Measurements from ENCODE around the gene FKBP10. TPM values are rescaled to one million over a fixed set of nuclear protein-coding genes. Genes with fewer than 3 reads are reported as not detected.

Gene FKBP10
- total and polyA plus RNA-seq, 4 donors = 0.71 to 17.6 (median 5.6) TPM

DNA sequence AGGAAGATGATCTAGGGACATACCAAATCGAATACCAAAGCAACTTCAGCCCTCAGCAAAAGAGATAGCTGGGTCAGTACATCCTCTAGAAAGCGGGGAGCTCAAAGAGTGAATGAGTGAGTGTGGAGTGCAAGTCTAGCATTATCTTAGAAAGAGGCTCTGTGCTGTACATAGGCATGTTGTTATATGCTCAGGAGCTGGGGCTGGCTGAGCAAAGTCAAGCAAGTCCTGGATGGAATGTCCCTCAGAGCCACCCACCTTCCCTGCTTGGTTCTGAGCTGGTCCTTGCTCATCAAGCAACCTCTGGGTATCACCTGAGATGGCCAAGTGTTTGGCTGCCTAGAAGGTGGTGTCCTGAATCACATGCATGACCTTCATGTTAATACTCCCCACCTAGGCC lies 57.3 kb downstream of the FKBP10 start:
- WGBS = 78% methylated on average over 2 of the region's 2 CpGs

DNA sequence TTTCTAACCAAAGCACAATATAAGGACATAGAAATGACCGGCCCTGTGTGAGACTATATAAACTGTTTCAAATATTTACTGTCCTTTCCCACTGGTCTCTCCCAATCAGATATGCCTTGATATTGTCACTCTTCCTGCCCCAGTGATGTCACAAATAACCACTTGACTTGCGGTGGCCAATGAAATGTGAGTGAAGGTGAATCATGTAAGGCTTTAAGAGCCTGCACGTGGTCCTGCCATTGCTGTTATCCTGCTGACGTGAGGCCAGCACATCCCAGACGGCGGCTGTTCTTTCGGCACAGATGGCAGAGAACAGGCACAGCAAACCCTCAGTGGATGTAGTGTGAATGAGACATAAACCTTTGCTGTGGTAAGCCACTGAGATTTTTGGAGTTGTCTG lies 57.8 kb downstream of the FKBP10 start:
- Histone ChIP-seq H3K36me3 (ENCODE audit: control insufficient read depth in 4 of 4, insufficient read depth in 3 of 4, low read depth in 1 of 4, low read length in 3 of 4) (peaks cover 11 to 21% (median 17%) of the 10 kb centered on the region in 4 donors), H3K27ac (ENCODE audit: low read depth in 1 of 2, low read length in 2 of 2) (peak overlapping the region in 1 of 2 donors; percentile 30)
- WGBS = 87% methylated on average over 7 of the region's 7 CpGs

More for the DNA sequence above, 57.3 kb downstream of the FKBP10 start:
- no peak for DNase-seq (ENCODE audit: low spot score)
- Histone ChIP-seq H3K27me3 (ENCODE audit: control insufficient read depth in 4 of 4, insufficient read depth in 4 of 4, low read length in 3 of 4) (no peaks in the 10 kb centered on the region), H3K36me3 (ENCODE audit: control insufficient read depth in 4 of 4, insufficient read depth in 3 of 4, low read depth in 1 of 4, low read length in 3 of 4) (peaks cover 11 to 21% (median 17%) of the 10 kb centered on the region in 4 donors), H3K4me3 (ENCODE audit: low read depth in 1 of 3, low read length in 3 of 3) (no peak overlapping the region), H3K9me3 (ENCODE audit: control insufficient read depth in 4 of 4, low read length in 3 of 4) (no peaks in the 10 kb centered on the region), H3K9ac (ENCODE audit: low read depth in 1 of 2, low read length in 2 of 2) (no peak overlapping the region), H3K27ac (ENCODE audit: low read depth in 1 of 2, low read length in 2 of 2) (peak overlapping the region; percentile 30 to 77), H3K4me1 (ENCODE audit: control insufficient read depth in 4 of 4, insufficient read depth in 4 of 4, low read length in 3 of 4) (peaks cover 11 to 45% (median 33%) of the 10 kb centered on the region in 4 donors)
- TF ChIP-seq HNF4G (IDR thresholded peaks at IDR 0.05) = no peak
- TF ChIP-seq TAF1 (conservative IDR thresholded peaks at IDR 0.05) = no peak
- TF ChIP-seq FOXA2 (IDR thresholded peaks at IDR 0.05) = no peak
- no peak for TF ChIP-seq EGR1 (IDR thresholded peaks at IDR 0.05; ENCODE audit: low read depth in 2 of 2)
- no peak for TF ChIP-seq JUND (IDR thresholded peaks at IDR 0.05)
- no peak for TF ChIP-seq RXRA (IDR thresholded peaks at IDR 0.05)
- no peak for TF ChIP-seq YY1 (IDR thresholded peaks at IDR 0.05)
- no peak for TF ChIP-seq RAD21 (IDR thresholded peaks at IDR 0.05)
- TF ChIP-seq HNF4A (conservative IDR thresholded peaks at IDR 0.05) = no peak
- TF ChIP-seq, protein P1, sequence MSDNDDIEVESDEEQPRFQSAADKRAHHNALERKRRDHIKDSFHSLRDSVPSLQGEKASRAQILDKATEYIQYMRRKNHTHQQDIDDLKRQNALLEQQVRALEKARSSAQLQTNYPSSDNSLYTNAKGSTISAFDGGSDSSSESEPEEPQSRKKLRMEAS (IDR thresholded peaks at IDR 0.05) = no peak
- TF ChIP-seq, protein P2, sequence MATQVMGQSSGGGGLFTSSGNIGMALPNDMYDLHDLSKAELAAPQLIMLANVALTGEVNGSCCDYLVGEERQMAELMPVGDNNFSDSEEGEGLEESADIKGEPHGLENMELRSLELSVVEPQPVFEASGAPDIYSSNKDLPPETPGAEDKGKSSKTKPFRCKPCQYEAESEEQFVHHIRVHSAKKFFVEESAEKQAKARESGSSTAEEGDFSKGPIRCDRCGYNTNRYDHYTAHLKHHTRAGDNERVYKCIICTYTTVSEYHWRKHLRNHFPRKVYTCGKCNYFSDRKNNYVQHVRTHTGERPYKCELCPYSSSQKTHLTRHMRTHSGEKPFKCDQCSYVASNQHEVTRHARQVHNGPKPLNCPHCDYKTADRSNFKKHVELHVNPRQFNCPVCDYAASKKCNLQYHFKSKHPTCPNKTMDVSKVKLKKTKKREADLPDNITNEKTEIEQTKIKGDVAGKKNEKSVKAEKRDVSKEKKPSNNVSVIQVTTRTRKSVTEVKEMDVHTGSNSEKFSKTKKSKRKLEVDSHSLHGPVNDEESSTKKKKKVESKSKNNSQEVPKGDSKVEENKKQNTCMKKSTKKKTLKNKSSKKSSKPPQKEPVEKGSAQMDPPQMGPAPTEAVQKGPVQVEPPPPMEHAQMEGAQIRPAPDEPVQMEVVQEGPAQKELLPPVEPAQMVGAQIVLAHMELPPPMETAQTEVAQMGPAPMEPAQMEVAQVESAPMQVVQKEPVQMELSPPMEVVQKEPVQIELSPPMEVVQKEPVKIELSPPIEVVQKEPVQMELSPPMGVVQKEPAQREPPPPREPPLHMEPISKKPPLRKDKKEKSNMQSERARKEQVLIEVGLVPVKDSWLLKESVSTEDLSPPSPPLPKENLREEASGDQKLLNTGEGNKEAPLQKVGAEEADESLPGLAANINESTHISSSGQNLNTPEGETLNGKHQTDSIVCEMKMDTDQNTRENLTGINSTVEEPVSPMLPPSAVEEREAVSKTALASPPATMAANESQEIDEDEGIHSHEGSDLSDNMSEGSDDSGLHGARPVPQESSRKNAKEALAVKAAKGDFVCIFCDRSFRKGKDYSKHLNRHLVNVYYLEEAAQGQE (IDR thresholded peaks at IDR 0.05) = no peak
- TF ChIP-seq, protein P3, sequence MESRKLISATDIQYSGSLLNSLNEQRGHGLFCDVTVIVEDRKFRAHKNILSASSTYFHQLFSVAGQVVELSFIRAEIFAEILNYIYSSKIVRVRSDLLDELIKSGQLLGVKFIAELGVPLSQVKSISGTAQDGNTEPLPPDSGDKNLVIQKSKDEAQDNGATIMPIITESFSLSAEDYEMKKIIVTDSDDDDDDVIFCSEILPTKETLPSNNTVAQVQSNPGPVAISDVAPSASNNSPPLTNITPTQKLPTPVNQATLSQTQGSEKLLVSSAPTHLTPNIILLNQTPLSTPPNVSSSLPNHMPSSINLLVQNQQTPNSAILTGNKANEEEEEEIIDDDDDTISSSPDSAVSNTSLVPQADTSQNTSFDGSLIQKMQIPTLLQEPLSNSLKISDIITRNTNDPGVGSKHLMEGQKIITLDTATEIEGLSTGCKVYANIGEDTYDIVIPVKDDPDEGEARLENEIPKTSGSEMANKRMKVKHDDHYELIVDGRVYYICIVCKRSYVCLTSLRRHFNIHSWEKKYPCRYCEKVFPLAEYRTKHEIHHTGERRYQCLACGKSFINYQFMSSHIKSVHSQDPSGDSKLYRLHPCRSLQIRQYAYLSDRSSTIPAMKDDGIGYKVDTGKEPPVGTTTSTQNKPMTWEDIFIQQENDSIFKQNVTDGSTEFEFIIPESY (IDR thresholded peaks at IDR 0.05) = no peak
- TF ChIP-seq, protein P4, sequence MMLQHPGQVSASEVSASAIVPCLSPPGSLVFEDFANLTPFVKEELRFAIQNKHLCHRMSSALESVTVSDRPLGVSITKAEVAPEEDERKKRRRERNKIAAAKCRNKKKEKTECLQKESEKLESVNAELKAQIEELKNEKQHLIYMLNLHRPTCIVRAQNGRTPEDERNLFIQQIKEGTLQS (IDR thresholded peaks at IDR 0.05) = no peak
- no peak for TF ChIP-seq GABPA (IDR thresholded peaks at IDR 0.05 in 1 of 2, conservative IDR thresholded peaks at IDR 0.05 in 1 of 2)
- TF ChIP-seq FOXA1 (IDR thresholded peaks at IDR 0.05) = no peak

More for the DNA sequence above, 57.8 kb downstream of the FKBP10 start:
- H3K4me3 ChIP-seq (ENCODE audit: low read depth in 1 of 3, low read length in 3 of 3) = no peak overlapping the region
- no peak for DNase-seq (ENCODE audit: low spot score)
- no peak overlapping the region for H3K9ac ChIP-seq (ENCODE audit: low read depth in 1 of 2, low read length in 2 of 2)
- no peaks in the 10 kb centered on the region for H3K9me3 ChIP-seq (ENCODE audit: control insufficient read depth in 4 of 4, low read length in 3 of 4)
- no peak for TF ChIP-seq HNF4A (conservative IDR thresholded peaks at IDR 0.05)
- TF ChIP-seq, protein P2 (IDR thresholded peaks at IDR 0.05) = no peak
- no peak for TF ChIP-seq JUND (IDR thresholded peaks at IDR 0.05)
- no peak for TF ChIP-seq NR2F2 (IDR thresholded peaks at IDR 0.05)
- TF ChIP-seq HNF4G (IDR thresholded peaks at IDR 0.05) = no peak
- TF ChIP-seq FOXA2 (IDR thresholded peaks at IDR 0.05) = no peak
- no peak for TF ChIP-seq GABPA (IDR thresholded peaks at IDR 0.05 in 1 of 2, conservative IDR thresholded peaks at IDR 0.05 in 1 of 2)
- no peak for TF ChIP-seq SP1 (IDR thresholded peaks at IDR 0.05)
- TF ChIP-seq TAF1 (conservative IDR thresholded peaks at IDR 0.05) = no peak
- peaks cover 11 to 42% (median 32%) of the 10 kb centered on the region in 4 donors for H3K4me1 ChIP-seq (ENCODE audit: control insufficient read depth in 4 of 4, insufficient read depth in 4 of 4, low read length in 3 of 4)
- no peaks in the 10 kb centered on the region for H3K27me3 ChIP-seq (ENCODE audit: control insufficient read depth in 4 of 4, insufficient read depth in 4 of 4, low read length in 3 of 4)
